T-helper 1 cell treated with Interleukin-12 subunit alpha and Interleukin-12 subunit beta and Interleukin-4 antibody, amounts not matched to agents 30 ng/mL and 1 ng/mL, for 36 hours (primary cell): ENCODE measurements around the gene STX5. TPM values are rescaled to one million over a fixed set of nuclear protein-coding genes. Genes with fewer than 3 reads are reported as not detected.
"Not testable (repeated sequence)": the region's sequence is repeated elsewhere in the genome, so short reads cannot be mapped to it uniquely, and the experiment has no call there.

Source experiments
- intact Hi-C: fragments of 100-400 bp; cut with micrococcal nuclease; formaldehyde crosslinking; loops from one replicate; pipeline ENCODE4 v1.15.1; 2024
- total RNA-seq: library from RNA; stranded (reverse); gene quantifications from 2 replicates; pipeline ENCODE4 v1.2.3, GENCODE V29; 2022

Gene STX5
- total RNA-seq, result 45.9 and 50.5 TPM in 2 replicates

DNA sequence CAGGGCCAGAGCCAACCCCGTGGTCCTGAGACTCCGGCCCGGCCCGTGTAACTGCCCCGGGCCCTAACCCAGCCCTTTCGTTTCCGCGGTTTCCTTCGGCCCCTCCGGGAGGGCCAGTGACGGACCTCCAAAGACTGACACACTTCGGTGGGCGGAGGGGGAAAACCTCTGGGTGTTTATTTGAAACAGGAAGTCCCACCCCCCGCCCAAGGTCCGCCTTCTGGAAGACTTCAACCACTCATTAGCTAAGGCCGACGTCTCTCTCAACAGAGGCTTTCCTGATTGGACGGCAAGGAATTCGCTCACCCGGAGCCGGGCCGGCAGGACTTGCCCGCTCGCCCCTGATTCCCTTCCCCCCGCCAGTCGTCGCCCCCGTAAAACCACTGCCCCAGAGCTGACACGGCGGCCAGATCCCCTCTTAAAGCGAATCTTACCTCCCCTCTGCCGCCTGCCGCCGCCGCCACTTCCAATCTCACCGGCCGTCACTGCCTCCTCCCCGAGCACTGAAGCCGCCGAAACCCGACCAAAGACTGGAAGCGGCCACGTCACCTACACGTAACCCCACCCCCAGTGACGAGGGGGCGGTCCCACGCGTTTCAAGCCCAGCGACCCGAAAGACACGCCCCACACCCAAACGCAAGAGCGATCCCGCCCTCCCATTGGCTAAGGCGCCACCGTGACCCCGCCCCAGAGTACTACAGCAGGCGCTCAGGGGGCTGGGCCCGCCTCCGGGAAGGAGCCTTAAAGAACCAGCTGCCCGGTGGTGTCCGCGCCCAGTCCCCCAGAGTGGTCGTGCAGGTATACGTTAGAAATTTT is at the start of gene STX5:
Gene STX5 (minus strand): TSS at position 532 of the 816 bp plus-strand sequence. CDS start 808 bp downstream, outside the sequence.
- intact Hi-C loops, result loop anchor here (1.0 to 5.0 kb wide), 14 partner anchors 8 to 709 kb away; partner anchors contain the start of genes EEF1G, GANAB, INCENP and NXF1

DNA sequence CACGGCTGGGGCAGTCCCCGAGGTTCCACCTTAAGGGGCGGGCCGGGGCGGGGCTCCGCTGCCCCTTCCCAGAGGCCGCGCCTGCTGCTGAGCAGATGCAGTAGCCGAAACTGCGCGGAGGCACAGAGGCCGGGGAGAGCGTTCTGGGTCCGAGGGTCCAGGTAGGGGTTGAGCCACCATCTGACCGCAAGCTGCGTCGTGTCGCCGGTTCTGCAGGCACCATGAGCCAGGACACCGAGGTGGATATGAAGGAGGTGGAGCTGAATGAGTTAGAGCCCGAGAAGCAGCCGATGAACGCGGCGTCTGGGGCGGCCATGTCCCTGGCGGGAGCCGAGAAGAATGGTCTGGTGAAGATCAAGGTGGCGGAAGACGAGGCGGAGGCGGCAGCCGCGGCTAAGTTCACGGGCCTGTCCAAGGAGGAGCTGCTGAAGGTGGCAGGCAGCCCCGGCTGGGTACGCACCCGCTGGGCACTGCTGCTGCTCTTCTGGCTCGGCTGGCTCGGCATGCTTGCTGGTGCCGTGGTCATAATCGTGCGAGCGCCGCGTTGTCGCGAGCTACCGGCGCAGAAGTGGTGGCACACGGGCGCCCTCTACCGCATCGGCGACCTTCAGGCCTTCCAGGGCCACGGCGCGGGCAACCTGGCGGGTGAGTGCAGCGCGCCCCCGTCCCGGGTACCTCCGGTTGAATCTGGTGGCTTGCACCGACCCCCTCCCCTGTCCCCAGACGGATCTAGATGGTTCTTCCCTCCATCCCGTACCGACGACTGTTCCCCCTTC is 49.1 kb upstream of the STX5 start, which contains the start of gene SLC3A2:
Gene SLC3A2 (plus strand): TSS at position 94 of the 776 bp plus-strand sequence. CDS start 128 bp downstream, at position 222.
- intact Hi-C loops, result loop anchor here (1.0 to 10.0 kb wide), 22 partner anchors 19 to 1304 kb away; partner anchors contain the start of genes C11orf98, CSKMT, FTH1 and GANAB

GRCh38 chr11:62880231-62880802 is 48.5 kb upstream of the STX5 start:
- intact Hi-C loops, result loop anchor here (1.0 to 10.0 kb wide), 14 partner anchors 18 to 916 kb away; partner anchors contain the start of genes FTH1, GANAB, STX5 and TAF6L

DNA sequence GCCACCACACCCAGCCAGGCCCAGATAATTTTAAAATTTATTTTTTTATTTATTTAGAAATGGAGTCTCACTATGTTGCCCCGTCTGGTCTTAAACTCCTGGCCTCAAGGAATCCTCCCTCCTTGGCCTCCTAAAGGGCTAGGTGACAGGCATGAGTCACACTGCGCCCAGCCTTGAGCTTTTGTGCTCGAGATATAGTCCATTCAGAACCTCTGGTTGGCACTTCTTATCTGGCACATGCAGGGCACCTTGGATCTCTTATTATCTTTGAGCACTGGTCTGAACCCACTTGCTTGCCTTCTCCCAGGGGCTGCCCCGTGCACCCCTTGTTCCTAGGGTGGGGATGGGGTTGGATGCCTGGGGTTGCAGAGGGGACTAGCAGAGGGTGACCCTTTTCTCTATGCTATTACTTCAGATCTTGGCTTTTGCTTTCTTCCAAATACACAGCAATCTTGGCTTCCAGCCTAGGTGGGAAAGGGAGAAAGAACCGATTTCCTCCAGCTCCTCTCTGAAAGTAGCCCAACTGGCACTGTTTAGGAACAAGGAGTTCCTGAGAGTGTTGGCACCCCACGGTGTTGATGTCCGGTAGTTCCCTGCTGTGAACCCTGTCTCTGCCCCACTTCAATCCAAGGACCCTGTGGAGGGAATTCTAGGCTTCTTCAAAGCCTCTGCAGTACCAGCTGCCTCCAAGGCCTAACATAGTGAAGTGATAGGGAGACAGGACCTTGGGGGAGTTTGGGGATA is 47.6 kb upstream of the STX5 start:
- intact Hi-C loops, result no loop called here

DNA sequence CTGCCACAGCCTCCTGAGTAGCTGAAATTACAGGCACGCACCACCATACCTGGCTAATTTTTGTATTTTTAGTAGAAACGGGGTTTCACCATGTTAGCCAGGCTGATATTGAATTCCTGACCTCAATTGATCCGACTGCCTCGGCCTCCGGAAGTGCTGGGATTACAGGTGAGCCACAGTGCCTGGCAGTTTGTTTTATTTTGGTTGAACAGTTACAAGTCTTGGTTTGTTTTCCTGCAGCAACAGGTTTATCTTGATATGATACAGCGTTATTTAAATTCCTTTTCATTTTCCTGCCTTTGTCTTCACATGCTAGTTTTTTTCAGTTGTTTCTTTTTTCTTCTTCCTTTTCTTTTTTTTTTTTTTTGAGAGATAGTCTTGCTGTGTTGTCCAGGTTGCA is 44.9 kb upstream of the STX5 start:
- intact Hi-C loops, result no loop called here

- intact Hi-C loops, result no loop called here
Observed at GRCh38 chr11:62875698-62876478, 44.0 kb upstream of the STX5 start.

DNA sequence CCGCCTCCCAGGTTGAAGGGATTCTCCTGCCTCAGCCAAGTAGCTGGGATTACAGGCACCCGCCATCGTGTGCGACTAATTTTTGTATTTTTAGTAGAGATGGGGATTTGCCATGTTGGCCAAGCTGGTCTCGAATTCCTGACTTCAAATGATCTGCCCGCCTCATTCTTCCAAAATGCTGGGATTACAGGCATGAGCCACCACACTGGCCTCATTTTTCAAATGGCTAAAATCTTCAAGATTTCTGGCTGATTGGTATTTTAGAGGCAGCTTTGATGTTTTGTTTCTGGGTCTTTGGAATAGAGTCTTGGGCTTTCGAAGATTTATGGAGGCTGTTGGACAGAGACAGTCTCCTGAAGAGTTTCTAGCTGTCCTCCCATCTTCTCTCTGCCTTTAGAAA is 43.0 kb upstream of the STX5 start:
- intact Hi-C loops, result no loop called here

DNA sequence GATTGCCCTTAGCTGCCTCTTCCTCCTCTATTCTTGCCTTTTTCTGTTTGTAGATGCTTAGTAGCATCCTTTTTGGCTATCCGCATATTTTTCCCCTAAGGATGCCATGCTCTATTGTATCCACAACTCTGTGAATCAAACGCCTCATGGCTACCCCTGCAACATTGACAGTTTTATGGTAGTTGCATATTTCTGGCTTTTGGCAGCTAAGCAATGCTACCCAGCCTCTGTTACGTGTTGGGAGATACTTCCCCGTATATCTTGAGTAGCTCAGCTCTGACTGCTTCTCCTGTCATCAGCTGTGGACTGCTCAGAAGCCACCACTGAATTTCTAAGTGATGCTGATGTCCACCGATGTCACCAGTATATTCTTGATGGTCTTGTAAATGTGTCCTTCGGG is 33.8 kb upstream of the STX5 start:
- intact Hi-C loops, result no loop called here

DNA sequence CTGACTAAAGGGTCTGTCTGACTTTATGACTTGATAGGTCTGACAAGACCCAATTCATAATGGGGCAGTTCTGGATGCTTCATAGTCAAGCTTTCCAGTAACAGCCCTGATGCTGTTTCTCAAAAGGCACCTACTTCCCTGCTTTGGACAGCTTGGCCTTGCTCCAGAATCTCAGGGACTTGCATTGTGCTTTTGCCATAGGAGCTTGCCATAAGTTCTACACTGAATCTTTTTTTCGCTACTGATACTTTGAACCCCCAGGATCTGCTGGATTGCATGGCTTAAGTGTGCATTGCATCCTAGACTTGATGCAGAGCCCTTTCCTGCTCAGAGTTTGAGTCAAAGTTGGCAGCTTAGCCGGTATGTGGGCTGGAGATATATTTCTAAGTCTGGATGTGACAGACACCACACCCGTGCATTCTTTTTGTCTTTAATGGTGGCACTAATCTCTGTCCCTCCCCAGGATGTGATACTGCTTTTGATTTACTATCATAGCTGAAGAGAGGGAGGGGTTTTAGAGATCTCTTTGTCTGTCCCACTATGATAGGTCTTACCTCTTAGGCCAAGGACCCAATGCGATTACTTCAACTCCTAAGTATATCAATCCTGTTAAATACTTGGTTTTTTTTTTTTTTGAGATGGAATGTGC is 32.0 kb upstream of the STX5 start:
- intact Hi-C loops, result loop anchor here (2.0 kb wide), 3 partner anchors 193 to 469 kb away; partner anchors contain the start of gene UQCC3

DNA sequence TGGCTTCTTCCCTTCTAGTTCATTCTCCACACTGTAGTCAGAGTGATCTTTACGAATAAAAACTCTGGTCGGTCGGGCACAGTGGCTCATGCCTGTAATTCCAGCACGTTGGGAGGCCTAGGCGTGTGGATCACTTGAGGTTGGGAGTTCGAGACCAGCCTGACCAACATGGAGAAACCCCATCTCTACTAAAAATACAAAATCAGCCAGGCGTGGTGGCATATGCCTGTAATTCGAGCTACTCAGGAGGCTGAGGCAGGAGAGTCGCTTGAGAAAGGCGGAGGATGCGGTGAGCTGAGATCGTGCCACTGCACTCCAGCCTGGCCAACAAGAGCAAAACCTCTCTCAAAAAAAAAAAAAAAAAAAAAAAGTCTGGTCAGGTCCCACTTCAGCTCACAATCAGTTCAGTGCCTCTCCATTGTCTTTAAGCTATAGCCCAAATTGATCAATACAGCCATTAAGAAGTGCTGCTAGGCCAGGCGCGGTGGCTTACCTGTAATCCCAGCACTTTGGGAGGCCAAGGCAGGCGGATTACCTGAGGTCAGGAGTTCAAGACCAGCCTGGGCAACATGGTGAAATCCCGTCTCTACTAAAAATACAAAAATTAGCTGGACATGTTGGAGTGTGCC is 29.8 kb upstream of the STX5 start:
- intact Hi-C loops, result loop anchor here (1.0 to 2.0 kb wide), 11 partner anchors 19 to 481 kb away; partner anchors contain the start of genes HNRNPUL2, NXF1, SLC3A2 and TAF6L

GRCh38 chr11:62860835-62861563 is 29.1 kb upstream of the STX5 start:
- intact Hi-C loops, result no loop called here

- intact Hi-C loops, result not testable (repeated sequence)
Observed at GRCh38 chr11:62859281-62859703, 27.4 kb upstream of the STX5 start.

- intact Hi-C loops, result no loop called here
Observed at GRCh38 chr11:62858201-62858600, 26.4 kb upstream of the STX5 start.

DNA sequence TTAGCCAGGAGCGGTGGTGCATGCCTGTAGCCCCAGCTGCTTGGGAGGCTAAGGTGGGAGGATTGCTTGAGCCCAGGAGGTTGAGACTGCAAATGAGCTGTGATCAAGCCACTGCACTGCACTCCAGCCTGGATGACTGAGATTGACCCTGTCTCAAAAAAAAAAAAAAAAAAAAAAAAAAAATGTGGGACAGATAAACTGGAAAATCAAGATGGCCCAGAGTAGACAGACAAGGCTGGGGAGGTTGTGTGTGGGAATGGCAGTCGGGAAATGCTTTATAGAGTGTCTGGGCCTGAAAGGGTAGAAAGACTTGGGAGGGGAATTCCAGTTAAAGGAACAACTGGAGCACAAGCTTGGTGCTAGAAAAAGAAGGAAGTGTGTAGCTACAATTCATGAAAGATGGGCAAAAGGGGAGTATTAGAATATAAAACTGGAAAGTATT is 25.7 kb upstream of the STX5 start:
- intact Hi-C loops, result no loop called here

DNA sequence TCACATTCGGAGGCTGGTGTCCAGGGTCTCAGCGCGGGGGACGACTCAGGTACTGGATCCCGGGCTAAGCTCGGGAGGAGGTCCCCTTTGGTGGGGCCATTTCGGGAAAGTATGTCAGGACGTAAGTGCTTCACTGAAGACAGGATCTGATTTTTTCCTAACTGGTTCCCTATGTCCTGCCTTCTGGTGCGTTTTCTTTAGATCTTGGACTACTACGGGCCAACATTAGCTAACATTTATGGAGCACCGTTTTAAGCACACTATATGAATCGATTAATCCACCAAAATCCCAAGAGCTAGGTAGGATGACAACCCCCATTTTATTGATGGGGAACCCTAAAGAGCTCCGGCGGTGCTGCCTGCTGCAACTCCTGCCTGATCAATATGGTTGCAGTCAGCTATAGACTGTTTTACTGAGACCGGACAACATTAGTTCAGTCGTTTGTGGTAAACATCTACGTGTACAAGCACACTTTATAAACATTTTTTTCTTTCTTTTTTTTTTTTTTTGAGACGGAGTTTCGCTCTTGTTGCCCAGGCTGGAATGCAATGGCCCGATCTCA is 24.6 kb upstream of the STX5 start:
- intact Hi-C loops, result loop anchor here (1.0 kb wide), 8 partner anchors 15 to 283 kb away; partner anchors contain the start of genes EEF1G, SLC3A2, STX5 and TAF6L

GRCh38 chr11:62855571-62856332 is 23.9 kb upstream of the STX5 start:
- intact Hi-C loops, result loop anchor here (1.0 kb wide), 12 partner anchors 14 to 298 kb away; partner anchors contain the start of genes EEF1G, NXF1, POLR2G and SLC3A2
